Endodermal cell (in vitro differentiated cells): Measurements from ENCODE around the gene TEX36. TPM values are rescaled to one million over a fixed set of nuclear protein-coding genes. Genes with fewer than 3 reads are reported as not detected.

ENCODE experiments used
- DNase-seq: peaks from one replicate; pipeline ENCODE4 v3.0.0-alpha.2; 2017
- H3K27ac ChIP-seq: 2 replicates; pipeline ENCODE4 v1.5.1; 2013; ENCODE audit warnings: mild to moderate bottlenecking, low read depth, low read length, moderate library complexity
- H3K27me3 ChIP-seq: 2 replicates; pipeline ENCODE4 v1.6.1; 2013; ENCODE audit warnings: mild to moderate bottlenecking, low read length, moderate library complexity; ENCODE audit not compliant: insufficient read depth, control insufficient read depth, poor library complexity, severe bottlenecking
- H3K36me3 ChIP-seq: 2 replicates; pipeline ENCODE4 v1.7.0; 2013; ENCODE audit warnings: mild to moderate bottlenecking, low read length, moderate library complexity; ENCODE audit not compliant: control insufficient read depth, insufficient read depth
- H3K4me1 ChIP-seq: one replicate; pipeline ENCODE4 v1.7.0; 2013; ENCODE audit warnings: low read length; ENCODE audit not compliant: control insufficient read depth, insufficient read depth
- H3K4me3 ChIP-seq: 2 replicates; pipeline ENCODE4 v1.5.1; 2013; ENCODE audit warnings: mild to moderate bottlenecking, low read length, moderate library complexity
- H3K9ac ChIP-seq: 2 replicates; pipeline ENCODE4 v1.6.1; 2013; ENCODE audit warnings: mild to moderate bottlenecking, low read length, moderate library complexity; ENCODE audit not compliant: poor library complexity, severe bottlenecking; ENCODE audit errors: extremely low read depth
- H3K9me3 ChIP-seq: 2 replicates; pipeline ENCODE4 v1.6.1; 2013; ENCODE audit warnings: mild to moderate bottlenecking, low read length, moderate library complexity; ENCODE audit not compliant: control insufficient read depth
- H3K27ac Mint-ChIP-seq: 2 replicates; pipeline ENCODE4 v1.8.0; 2020; ENCODE audit warnings: mixed read lengths
- H3K27me3 Mint-ChIP-seq: 2 replicates; pipeline ENCODE4 v1.8.0; 2021; ENCODE audit warnings: mild to moderate bottlenecking, mixed read lengths; ENCODE audit not compliant: insufficient read depth
- H3K36me3 Mint-ChIP-seq: 2 replicates; pipeline ENCODE4 v1.8.0; 2020; ENCODE audit warnings: low read depth, mixed read lengths
- H3K4me1 Mint-ChIP-seq: 2 replicates; pipeline ENCODE4 v1.8.0; 2020; ENCODE audit warnings: mixed read lengths
- H3K4me3 Mint-ChIP-seq: 2 replicates; pipeline ENCODE4 v1.8.0; 2020; ENCODE audit warnings: mild to moderate bottlenecking, moderate library complexity, mixed read lengths
- H3K9me3 Mint-ChIP-seq: 2 replicates; pipeline ENCODE4 v1.8.0; 2020; ENCODE audit warnings: mild to moderate bottlenecking, mixed read lengths
- CTCF ChIP-seq: fragments of 200-600 bp; sonication (generic); conservative IDR thresholded peaks from 2 replicates; pipeline ENCODE4 v1.5.0; 2021; ENCODE audit warnings: antibody characterized with exemption, mild to moderate bottlenecking
- WGBS, 2 experiments: methylation state at CpG; one replicate each; pipeline versions ENCODE4 v1.1.5 to v1.1.7; 2013; ENCODE audit warnings: missing lambda C conversion rate in 2 of 2, mixed read lengths in 1 of 2; ENCODE audit not compliant: insufficient coverage in 1 of 2, insufficient read length in 1 of 2; 5-methylcytosine and 5-hydroxymethylcytosine counted together
- total RNA-seq, 2 donors: library from RNA; stranded (reverse); fragmentation: NEBNext Ultra II Directional in 1 of 2; extraction: Animal tissue kit (Norgen Biotek cat#: 25700) in 1 of 2; gene quantifications; 2 replicates in 1 of 2; 3 replicates in 1 of 2; pipeline ENCODE4 v1.2.1, GENCODE V29; 2021

The TEX36 gene
- total RNA-seq, 2 donors from 2014 or later, result not detected

- no peaks in the 10 kb centered on the region for H3K4me1 Mint-ChIP-seq
- H3K27me3 Mint-ChIP-seq, result peaks cover 2% of the 10 kb centered on the region
- no peak for DNase-seq
- no peak overlapping the region for H3K4me3 Mint-ChIP-seq
- Histone ChIP-seq H3K4me1 (no peaks in the 10 kb centered on the region), H3K4me3 (no peak overlapping the region), H3K9ac (no peak overlapping the region), H3K9me3 (no peaks in the 10 kb centered on the region), H3K27me3 (no peaks in the 10 kb centered on the region), H3K27ac (no peak overlapping the region), H3K36me3 (no peaks in the 10 kb centered on the region)
- 100% methylated on average over 1 of the region's 1 CpG; no CpG with 5 or more reads in 1 of the 2 experiments for WGBS, 2 experiments
- TF ChIP-seq CTCF, result no peak
- H3K36me3 Mint-ChIP-seq, result no peaks in the 10 kb centered on the region
- no peak overlapping the region for H3K27ac Mint-ChIP-seq
- H3K9me3 Mint-ChIP-seq, result no peaks in the 10 kb centered on the region
These were observed 11.9 kb upstream of the TEX36 start for GRCh38 chr10:125694883-125695282.

- TF ChIP-seq CTCF, result no peak
- DNase-seq, result no peak
- no peak overlapping the region for H3K27ac Mint-ChIP-seq
- H3K4me1 Mint-ChIP-seq, result no peaks in the 10 kb centered on the region
- peaks cover 2% of the 10 kb centered on the region for H3K27me3 Mint-ChIP-seq
- no peak overlapping the region for H3K4me3 Mint-ChIP-seq
- Histone ChIP-seq H3K36me3 (no peaks in the 10 kb centered on the region), H3K27ac (no peak overlapping the region), H3K9ac (no peak overlapping the region), H3K4me3 (no peak overlapping the region), H3K4me1 (no peaks in the 10 kb centered on the region), H3K9me3 (no peaks in the 10 kb centered on the region), H3K27me3 (peaks cover 3% of the 10 kb centered on the region)
- H3K9me3 Mint-ChIP-seq, result no peaks in the 10 kb centered on the region
- 70 to 84% methylated on average over 2 of the region's 2 CpGs for WGBS, 2 experiments
- no peaks in the 10 kb centered on the region for H3K36me3 Mint-ChIP-seq
These were observed 10.5 kb upstream of the TEX36 start for GRCh38 chr10:125693524-125693847.

- H3K36me3 Mint-ChIP-seq, result no peaks in the 10 kb centered on the region
- 89 to 95% methylated on average over 11 to 12 of the region's 12 CpGs for WGBS, 2 experiments
- H3K4me1 Mint-ChIP-seq, result no peaks in the 10 kb centered on the region
- H3K27me3 ChIP-seq, result peaks cover 3% of the 10 kb centered on the region
- no peaks in the 10 kb centered on the region for H3K9me3 Mint-ChIP-seq
- peaks cover 2% of the 10 kb centered on the region for H3K27me3 Mint-ChIP-seq
- H3K4me1 ChIP-seq, result no peaks in the 10 kb centered on the region
- H3K36me3 ChIP-seq, result no peaks in the 10 kb centered on the region
- H3K27ac ChIP-seq, result no peak overlapping the region
- no peak overlapping the region for H3K9ac ChIP-seq
- no peak for TF ChIP-seq CTCF
- H3K27ac Mint-ChIP-seq, result no peak overlapping the region
- no peak for DNase-seq
- no peak overlapping the region for H3K4me3 ChIP-seq
- H3K9me3 ChIP-seq, result no peaks in the 10 kb centered on the region
- no peak overlapping the region for H3K4me3 Mint-ChIP-seq
These were observed 9.9 kb upstream of the TEX36 start for GRCh38 chr10:125692601-125693523.
